ENCODE results near the gene DPCD. TPM values are rescaled to one million over a fixed set of nuclear protein-coding genes. Genes with fewer than 3 reads are reported as not detected.

DPCD gene
- total and polyA plus RNA-seq, 2 of the 8 experiments (the other 6 are each of a cell fraction or from before 2014, with no cell fraction given), result 21.2 to 31.4 TPM

GRCh38 chr10:101639141-101639900 is 51.2 kb downstream of the DPCD start:
- Histone ChIP-seq H3K4me1 (replicated peaks in 1 of 4; ENCODE audit: control insufficient read depth in 3 of 4, insufficient read depth in 4 of 4, low read length in 3 of 4) (peaks cover 8 to 16% (median 15%) of the 10 kb centered on the region in 4 experiments), H3K79me1 (ENCODE audit: low read depth, low read length) (no peaks in the 10 kb centered on the region), H4K5ac (ENCODE audit: insufficient read length, low read depth, low read length) (no peak overlapping the region), H3K4ac (replicated peaks; ENCODE audit: insufficient read length, low read depth, low read length) (no peak overlapping the region), H3K18ac (ENCODE audit: extremely low read depth, low read length) (no peak overlapping the region), H3K9me3 (ENCODE audit: insufficient read depth in 2 of 2, low read depth in 1 of 2, low read length in 1 of 2) (peaks cover 4 to 7% of the 10 kb centered on the region in 2 experiments; a peak in 1 of 4 replicates), H3K79me2 (ENCODE audit: control insufficient read depth in 1 of 2, insufficient read depth in 2 of 2, low read length in 2 of 2) (no peaks in the 10 kb centered on the region), H2BK12ac (ENCODE audit: low read depth, low read length) (no peak overlapping the region), H3K4me3 (ENCODE audit: extremely low read depth in 1 of 4, insufficient read depth in 2 of 4, low read depth in 3 of 4, low read length in 4 of 4) (no peak overlapping the region), H3K27me3 (replicated peaks in 1 of 4; ENCODE audit: control insufficient read depth in 3 of 4, extremely low read depth in 1 of 4, insufficient read depth in 3 of 4, low read length in 3 of 4) (no peaks in the 10 kb centered on the region), H2BK5ac (ENCODE audit: low read depth, low read length) (no peak overlapping the region), H2BK15ac (ENCODE audit: low read length) (no peak overlapping the region), H2AFZ (ENCODE audit: low read length) (no peak overlapping the region), H4K20me1 (replicated peaks in 1 of 2; ENCODE audit: control insufficient read depth in 1 of 2, insufficient read depth in 2 of 2, low read length in 2 of 2) (no peaks in the 10 kb centered on the region), H2BK20ac (ENCODE audit: low read length) (no peak overlapping the region), H2BK120ac (replicated peaks; ENCODE audit: low read depth, low read length) (no peak overlapping the region), H3K14ac (ENCODE audit: insufficient read length) (no peak overlapping the region), H3K4me2 (ENCODE audit: insufficient read depth in 1 of 2, low read depth in 2 of 2, low read length in 2 of 2) (no peak overlapping the region), H3K23ac (ENCODE audit: insufficient read length) (no peak overlapping the region), H3K9ac (replicated peaks in 1 of 4; ENCODE audit: extremely low read depth in 1 of 4, low read depth in 3 of 4, low read length in 3 of 4) (no peak overlapping the region), H2AK5ac (ENCODE audit: low read depth, low read length) (no peak overlapping the region), H3K23me2 (ENCODE audit: low read depth, low read length) (no peaks in the 10 kb centered on the region), H4K8ac (ENCODE audit: extremely low read depth, insufficient read depth, low read length) (no peak overlapping the region), H3K36me3 (ENCODE audit: control insufficient read depth in 2 of 4, insufficient read depth in 4 of 4, low read length in 3 of 4) (peaks cover 0 to 6% (median 0%) of the 10 kb centered on the region in 4 experiments; a peak in 1 of 8 replicates), H3K56ac (replicated peaks; ENCODE audit: insufficient read length, low read depth, low read length) (no peak overlapping the region), H4K91ac (replicated peaks; ENCODE audit: insufficient read length, low read length) (no peak overlapping the region), H3K27ac (ENCODE audit: low read depth, low read length) (no peak overlapping the region)
- FAIRE-seq (no peak), DNase-seq (ENCODE audit: low read depth in 1 of 2, low spot score in 2 of 2) (no peak)
- WGBS, 2 experiments (ENCODE audit: extremely low coverage in 1 of 2, insufficient coverage in 1 of 2, insufficient read length in 1 of 2, insufficient replicate concordance in 2 of 2, low coverage in 1 of 2, low lambda C conversion rate in 2 of 2, missing lambda C conversion rate in 1 of 2), result 91% methylated on average over 2 of the region's 2 CpGs; no CpG with 5 or more reads in 1 of the 2 experiments
- ChIA-PET POLR2A (ENCODE audit: partially characterized antibody) (interaction anchor here (0.6 to 0.9 kb wide), 3 partner anchors 26 to 179 kb away, joined by 3 read pairs; partner anchors contain the start of gene OGA), CTCF (ENCODE audit: partially characterized antibody) (interaction anchor here (0.8 to 1.7 kb wide), 7 partner anchors 10 to 142 kb away, joined by 3 to 8 read pairs (median 3); no protein-coding TSS in a partner anchor)
- TF ChIP-seq KDM4A (IDR thresholded peaks at IDR 0.05; ENCODE audit: low read depth, low read length, severe bottlenecking) (no peak), SUZ12 (IDR thresholded peaks at IDR 0.05; ENCODE audit: low read length) (no peak), CHD1 (IDR thresholded peaks at IDR 0.05; ENCODE audit: low read depth, low read length) (no peak), CHD2 (IDR thresholded peaks at IDR 0.05; ENCODE audit: low read length) (no peak), RNF2 (IDR thresholded peaks at IDR 0.05; ENCODE audit: borderline replicate concordance, low read depth, low read length, missing control alignments, poor library complexity, severe bottlenecking) (no peak), USF2 (IDR thresholded peaks at IDR 0.05; ENCODE audit: low read length) (no peak), SRF (IDR thresholded peaks at IDR 0.05; ENCODE audit: low read depth, low read length) (no peak), RAD21 (IDR thresholded peaks at IDR 0.05 in 1 of 2, conservative IDR thresholded peaks at IDR 0.05 in 1 of 2; ENCODE audit: low read depth in 2 of 2, low read length in 2 of 2) (no peak), POLR2AphosphoS5 (IDR thresholded peaks at IDR 0.05; ENCODE audit: low read depth, low read length) (no peak), RXRA (IDR thresholded peaks at IDR 0.05; ENCODE audit: insufficient read depth, low read depth, low read length) (no peak)

Data from H1 (cell line).